Camera-type eye (tissue), 1 donor: ENCODE data around the gene FOXL3. TPM values are rescaled to one million over a fixed set of nuclear protein-coding genes. Genes with fewer than 3 reads are reported as not detected.

Source experiments
- total RNA-seq: library from RNA; depleted of rRNA; stranded (reverse); fragments of >200 nt; gene quantifications from one replicate; pipeline ENCODE4 v1.2.3, GENCODE V29; 2014

The FOXL3 gene
- total RNA-seq = not detected

DNA sequence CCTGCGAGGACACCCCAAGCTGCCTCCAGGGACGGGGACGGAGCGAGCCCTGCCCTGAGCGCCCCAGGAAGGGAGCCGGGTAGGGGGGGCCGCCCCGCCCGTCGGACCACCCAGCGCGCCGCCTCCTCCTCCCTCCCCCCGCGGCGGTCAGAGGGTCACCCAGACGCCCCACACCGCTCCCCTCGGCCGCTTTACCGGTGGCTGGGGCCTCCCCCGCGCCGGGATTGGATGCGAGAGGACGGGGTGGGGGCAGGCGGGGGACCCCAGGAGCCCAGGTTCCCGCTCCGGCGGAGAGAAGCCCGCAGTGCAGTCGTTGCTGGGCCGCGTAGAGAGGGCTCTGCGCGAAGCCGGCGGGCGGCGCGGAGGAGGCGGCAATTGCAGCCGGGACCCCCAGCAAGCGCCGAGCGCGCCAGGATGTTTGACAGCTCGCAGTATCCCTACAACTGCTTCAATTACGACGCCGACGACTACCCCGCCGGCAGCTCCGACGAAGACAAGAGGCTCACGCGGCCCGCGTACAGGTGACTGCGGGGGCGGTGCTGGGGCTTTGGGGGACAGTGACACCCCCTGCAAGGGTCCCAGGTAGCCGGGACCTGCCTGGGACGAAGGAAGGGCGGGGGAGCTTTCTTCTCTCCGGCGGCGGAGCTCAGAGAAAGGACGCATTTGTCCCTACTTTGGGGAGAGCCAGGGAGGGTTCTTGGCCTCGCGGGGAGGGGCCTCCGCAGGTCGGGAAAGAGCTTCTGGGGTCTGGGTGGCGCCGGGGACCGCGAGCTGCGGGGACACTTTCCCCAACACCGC is at the start of gene FOXL3:
Gene FOXL3 (plus strand): TSS at position 415 of the 798 bp plus-strand sequence. CDS start 0 bp downstream, at position 415.

Other genes starting within 250 kb of the FOXL3 start
- gene FAM20C, start 97.6 kb upstream of the FOXL3 start, total RNA-seq = 24.7 TPM
- 18.0 TPM for gene PDGFA, start 229.7 kb downstream of the FOXL3 start, total RNA-seq